K562 (cell line): ENCODE results near the gene GHDC. TPM values are rescaled to one million over a fixed set of nuclear protein-coding genes. Genes with fewer than 3 reads are reported as not detected.

Experiments used
- BMI1 ChIP-seq: fragments of 150-350 bp; IDR thresholded peaks from 2 replicates; pipeline ENCODE4 v1.6.1; 2014; ENCODE audit warnings: low read length
- FOXK2 ChIP-seq, 2 experiments: fragments of 450-650 bp; IDR thresholded peaks in 1 of 2; conservative IDR thresholded peaks in 1 of 2; 2 replicates each; pipeline ENCODE4 v1.6.1; 2016; ENCODE audit warnings: low read depth in 2 of 2, mild to moderate bottlenecking in 1 of 2
- KLF13 ChIP-seq: fragments of 450-650 bp; IDR thresholded peaks from 2 replicates; pipeline ENCODE4 v1.6.1; 2016; ENCODE audit warnings: missing genetic modification characterization, low read depth, mild to moderate bottlenecking, missing compliant biosample characterization, moderate library complexity, borderline replicate concordance
- MEIS2 ChIP-seq: fragments of 450-650 bp; IDR thresholded peaks from 2 replicates; pipeline ENCODE4 v1.6.1; 2014; ENCODE audit warnings: mild to moderate bottlenecking; ENCODE audit not compliant: partially characterized antibody
- NR1H2 ChIP-seq: sonication (generic); formaldehyde crosslinking; IDR thresholded peaks from 2 replicates; pipeline ENCODE4 v1.4.0; 2020; ENCODE audit warnings: mild to moderate bottlenecking, missing genetic modification reagents
- REST ChIP-seq, 2 experiments: fragments of 450-650 bp; formaldehyde crosslinking in 1 of 2; IDR thresholded peaks; 2 replicates each; pipeline versions ENCODE4 v1.4.0 to v1.6.1; 2014 to 2020; ENCODE audit warnings: mild to moderate bottlenecking in 2 of 2, borderline replicate concordance in 1 of 2, low read depth in 1 of 2
- YY1 ChIP-seq, 3 experiments: IDR thresholded peaks; 2 replicates each; pipeline ENCODE4 v1.6.1; 2011; ENCODE audit warnings: low read length in 2 of 3, mild to moderate bottlenecking in 2 of 3, moderate library complexity in 2 of 3, borderline replicate concordance in 1 of 3, control low read depth in 1 of 3, low read depth in 1 of 3; ENCODE audit not compliant: insufficient read depth in 3 of 3, insufficient replicate concordance in 2 of 3, control insufficient read depth in 1 of 3, insufficient read length in 1 of 3; ENCODE audit errors: extremely low read depth in 1 of 3
- ZNF274 ChIP-seq: IDR thresholded peaks from 2 replicates; pipeline ENCODE4 v1.6.1; 2011; ENCODE audit warnings: low read depth, mild to moderate bottlenecking, low read length, moderate library complexity, borderline replicate concordance
- ZNF830 ChIP-seq: fragments of 250-450 bp; sonication (Bioruptor Pico); IDR thresholded peaks from 2 replicates; pipeline ENCODE4 v1.5.0; 2021; ENCODE audit warnings: mild to moderate bottlenecking
- polyA plus RNA-seq, 8 experiments: library from polyadenylated mRNA; depleted of rRNA in 4 of 8; stranded (reverse) in 5 of 8; unstranded in 3 of 8; fragments of >200 nt; fragmentation: Nextera tagmentation in 2 of 8; fragmentation: Illumina TruSeq in 1 of 8; extraction: Ambion mirVana in 2 of 8; extraction: Trizol in 1 of 8; gene quantifications; 2 replicates each; pipeline versions ENCODE4 v1.2.1 to v1.2.3, GENCODE V29; 2011 to 2014; ENCODE audit warnings: inconsistent platforms in 1 of 8, missing spikeins in 1 of 8
- total RNA-seq, 7 experiments: library from RNA; depleted of rRNA in 6 of 7; stranded (reverse); fragments of >200 nt in 6 of 7; fragmentation: Illumina TruSeq in 2 of 7; extraction: Trizol in 2 of 7; gene quantifications; 2 replicates each; pipeline versions ENCODE4 v1.2.1 to v1.2.3, GENCODE V29; 2011 to 2021; ENCODE audit warnings: low replicate concordance in 1 of 7

Gene GHDC
- total and polyA plus RNA-seq, 9 of the 15 experiments (the other 6 are each of a cell fraction or from before 2014, with no cell fraction given), result 0.65 to 23.2 (median 11.2) TPM

DNA sequence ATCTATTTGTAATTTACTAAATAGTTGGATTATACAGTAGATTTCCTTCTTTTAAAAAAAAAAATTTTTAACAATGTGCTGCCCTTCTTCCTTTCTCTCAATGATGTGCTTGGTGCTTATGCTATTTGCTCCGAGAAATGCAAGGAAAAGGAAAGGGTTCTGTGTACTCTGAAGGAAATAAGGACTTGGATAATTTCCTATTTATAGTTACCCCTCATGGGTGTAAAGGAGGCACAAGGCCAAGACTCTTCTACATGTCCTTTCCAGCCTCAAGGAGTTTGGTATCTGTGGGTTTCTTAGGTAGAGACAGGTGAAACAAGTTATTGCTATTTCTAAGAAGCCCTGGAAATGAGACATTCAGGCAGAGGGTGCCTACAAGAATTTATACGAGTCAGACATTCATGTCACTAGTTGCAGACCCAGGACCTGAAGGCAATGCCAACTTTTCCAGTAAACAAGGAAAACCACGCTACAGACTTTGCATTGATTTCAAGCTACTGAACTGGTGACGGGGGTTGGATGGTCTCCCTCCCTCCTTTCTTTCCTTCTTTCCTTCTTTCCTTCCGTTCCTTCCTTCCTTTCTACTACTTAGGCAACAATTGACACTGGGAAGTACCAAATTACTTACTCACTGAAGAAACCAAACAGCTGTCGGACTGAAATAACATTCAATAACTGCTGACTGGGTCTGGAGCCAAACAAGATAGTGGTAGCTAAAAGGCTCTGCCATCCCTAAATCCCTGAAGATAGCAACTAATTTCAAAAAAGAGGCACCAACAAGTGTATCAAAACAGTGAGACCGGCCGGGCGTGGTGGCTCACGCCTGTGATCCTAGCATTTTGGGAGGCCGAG is 33.8 kb upstream of the GHDC start (continued):
- TF ChIP-seq ZNF274 (no peak), KLF13 (no peak), ZNF830 (no peak), REST (IDR thresholded peaks at IDR 0.05; ENCODE audit: borderline replicate concordance) (no peak), REST (CRISPR knock-in tag; IDR thresholded peaks at IDR 0.05; ENCODE audit: low read depth) (no peak), MEIS2 (no peak), YY1 (IDR thresholded peaks at IDR 0.05; ENCODE audit: borderline replicate concordance in 1 of 3, control insufficient read depth in 1 of 3, extremely low read depth in 1 of 3, insufficient read depth in 3 of 3, insufficient read length in 1 of 3, insufficient replicate concordance in 2 of 3, low read depth in 1 of 3, low read length in 2 of 3) (no peak), FOXK2 (conservative IDR thresholded peaks at IDR 0.05 in 1 of 2, IDR thresholded peaks at IDR 0.05 in 1 of 2; ENCODE audit: low read depth in 2 of 2) (no peak), NR1H2 (CRISPR knock-in tag) (no peak), BMI1 (no peak)
